Measurements from ENCODE around the gene EFNA5. TPM values are rescaled to one million over a fixed set of nuclear protein-coding genes. Genes with fewer than 3 reads are reported as not detected.

Gene EFNA5
- total and polyA plus RNA-seq, 2 experiments from 2014 or later, result 7.5 to 10.1 TPM

- TF ChIP-seq JUNB (IDR thresholded peaks at IDR 0.05; ENCODE audit: unreplicated experiment), result no peak
- no peak for TF ChIP-seq CREB1 (CRISPR knock-in tag; IDR thresholded peaks at IDR 0.05; ENCODE audit: low read depth)
- no peak for TF ChIP-seq STAT1 (IDR thresholded peaks at IDR 0.05; ENCODE audit: unreplicated experiment)
- no peak for TF ChIP-seq REST (IDR thresholded peaks at IDR 0.05; ENCODE audit: unreplicated experiment)
- TF ChIP-seq ZNF114 (CRISPR knock-in tag; IDR thresholded peaks at IDR 0.05), result no peak
- TF ChIP-seq POLR2AphosphoS5 (IDR thresholded peaks at IDR 0.05; ENCODE audit: low read depth), result no peak
- no peak for TF ChIP-seq ZNF331 (CRISPR knock-in tag; IDR thresholded peaks at IDR 0.05; ENCODE audit: low read depth)
- no peak for TF ChIP-seq CTCF (conservative IDR thresholded peaks at IDR 0.05; ENCODE audit: low read depth in 2 of 2)
- TF ChIP-seq EZH2phosphoT487 (IDR thresholded peaks at IDR 0.05; ENCODE audit: unreplicated experiment), result no peak
- no peak for TF ChIP-seq ZNF462 (CRISPR knock-in tag; IDR thresholded peaks at IDR 0.05)
- TF ChIP-seq NANOG (IDR thresholded peaks at IDR 0.05; ENCODE audit: borderline replicate concordance), result no peak
- no peak for TF ChIP-seq ETS1 (IDR thresholded peaks at IDR 0.05)
- TF ChIP-seq EZH2 (IDR thresholded peaks at IDR 0.05; ENCODE audit: low read depth, unreplicated experiment), result no peak
- no peaks in the 10 kb centered on the region for H3K36me3 Mint-ChIP-seq (ENCODE audit: low read depth)
Observed at GRCh38 chr5:107621089-107621488, 49.6 kb downstream of the EFNA5 start.

More at GRCh38 chr5:107621089-107621488, 49.6 kb downstream of the EFNA5 start:
- H3K27ac Mint-ChIP-seq, result 0 out of 2 replicates have a peak overlapping the region, but pooled peaks have one; percentile 36
- H3K27me3 Mint-ChIP-seq (ENCODE audit: insufficient read depth, low read depth, poor library complexity), result peaks cover 1% of the 10 kb centered on the region
- Histone ChIP-seq H3K9me2 (ENCODE audit: insufficient read depth) (no peaks in the 10 kb centered on the region), H2AFZ (no peak overlapping the region), H3K4me3 (no peak overlapping the region), H3K4me2 (no peak overlapping the region), H3K27me3 (ENCODE audit: insufficient read depth) (no peaks in the 10 kb centered on the region), H3K36me3 (ENCODE audit: insufficient read depth) (no peaks in the 10 kb centered on the region), H3K4me1 (ENCODE audit: insufficient read depth) (peaks cover 31% of the 10 kb centered on the region), H3K27ac (ENCODE audit: low read depth) (no peak overlapping the region), H4K20me1 (replicated peaks; ENCODE audit: insufficient read depth) (no peaks in the 10 kb centered on the region), H3F3A (replicated peaks; ENCODE audit: low read depth) (no peaks in the 10 kb centered on the region), H3K79me2 (replicated peaks; ENCODE audit: insufficient read depth) (peaks cover 8% of the 10 kb centered on the region; the same call in 1 of the 2 replicates)
- peaks cover 29% of the 10 kb centered on the region for H3K4me1 Mint-ChIP-seq
- DNase-seq (ENCODE audit: low spot score) (no peak), ATAC-seq (peak; percentile 58)
- H3K9me3 Mint-ChIP-seq, result no peaks in the 10 kb centered on the region
- no peak overlapping the region for H3K4me3 Mint-ChIP-seq
